Coronary artery (tissue), 2 donors: Measurements from ENCODE around the gene CD200R1.

Source experiments
- DNase-seq: peaks from one replicate; pipeline ENCODE4 v3.0.0-alpha.2; 2017; ENCODE audit warnings: low spot score
- H3K27ac ChIP-seq, 2 donors: fragments of 200-600 bp; sonication (generic); one replicate each; pipeline ENCODE4 v1.5.1; 2016 to 2019
- H3K4me3 ChIP-seq: fragments of 200-600 bp; sonication (generic); 2 replicates; pipeline ENCODE4 v1.5.1; 2016; ENCODE audit warnings: mild to moderate bottlenecking, moderate library complexity
- TF ChIP-seq, protein P1 (sequence below): fragments of 200-600 bp; sonication (generic); IDR thresholded peaks from one replicate; pipeline ENCODE4 v1.5.1; 2019; ENCODE audit warnings: antibody characterized with exemption

CD200R1 gene, protein sequence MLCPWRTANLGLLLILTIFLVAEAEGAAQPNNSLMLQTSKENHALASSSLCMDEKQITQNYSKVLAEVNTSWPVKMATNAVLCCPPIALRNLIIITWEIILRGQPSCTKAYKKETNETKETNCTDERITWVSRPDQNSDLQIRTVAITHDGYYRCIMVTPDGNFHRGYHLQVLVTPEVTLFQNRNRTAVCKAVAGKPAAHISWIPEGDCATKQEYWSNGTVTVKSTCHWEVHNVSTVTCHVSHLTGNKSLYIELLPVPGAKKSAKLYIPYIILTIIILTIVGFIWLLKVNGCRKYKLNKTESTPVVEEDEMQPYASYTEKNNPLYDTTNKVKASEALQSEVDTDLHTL

DNA sequence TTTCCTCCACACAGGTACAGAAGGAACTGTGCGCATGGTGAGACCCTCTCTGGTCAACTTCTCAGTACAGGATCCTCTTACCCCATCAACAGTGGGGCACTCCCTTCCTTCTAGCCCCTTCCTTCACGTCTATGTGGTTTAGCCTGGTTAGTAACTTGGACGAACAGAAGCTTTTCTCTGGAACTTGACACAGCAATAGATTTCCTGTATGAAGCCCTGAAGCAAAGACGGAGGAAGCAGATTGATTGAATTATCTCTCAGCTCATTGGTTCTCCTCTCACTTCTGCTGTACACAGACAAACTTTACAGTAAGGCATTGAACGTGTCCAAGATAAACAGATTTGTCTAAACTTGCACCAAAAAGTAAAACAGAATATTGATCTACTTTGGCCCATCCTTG, at the start of gene CD200R1:
Gene CD200R1 (minus strand): TSS at position 210 of the 400 bp plus-strand sequence. CDS start 246 bp downstream, outside the sequence.
- DNase-seq, result no peak
- TF ChIP-seq, protein P1, sequence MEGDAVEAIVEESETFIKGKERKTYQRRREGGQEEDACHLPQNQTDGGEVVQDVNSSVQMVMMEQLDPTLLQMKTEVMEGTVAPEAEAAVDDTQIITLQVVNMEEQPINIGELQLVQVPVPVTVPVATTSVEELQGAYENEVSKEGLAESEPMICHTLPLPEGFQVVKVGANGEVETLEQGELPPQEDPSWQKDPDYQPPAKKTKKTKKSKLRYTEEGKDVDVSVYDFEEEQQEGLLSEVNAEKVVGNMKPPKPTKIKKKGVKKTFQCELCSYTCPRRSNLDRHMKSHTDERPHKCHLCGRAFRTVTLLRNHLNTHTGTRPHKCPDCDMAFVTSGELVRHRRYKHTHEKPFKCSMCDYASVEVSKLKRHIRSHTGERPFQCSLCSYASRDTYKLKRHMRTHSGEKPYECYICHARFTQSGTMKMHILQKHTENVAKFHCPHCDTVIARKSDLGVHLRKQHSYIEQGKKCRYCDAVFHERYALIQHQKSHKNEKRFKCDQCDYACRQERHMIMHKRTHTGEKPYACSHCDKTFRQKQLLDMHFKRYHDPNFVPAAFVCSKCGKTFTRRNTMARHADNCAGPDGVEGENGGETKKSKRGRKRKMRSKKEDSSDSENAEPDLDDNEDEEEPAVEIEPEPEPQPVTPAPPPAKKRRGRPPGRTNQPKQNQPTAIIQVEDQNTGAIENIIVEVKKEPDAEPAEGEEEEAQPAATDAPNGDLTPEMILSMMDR, result no peak
- H3K4me3 ChIP-seq, result peak within 1 kb of the TSS; percentile 10
- H3K27ac ChIP-seq, result peak within 1 kb of the TSS in 1 of 2 donors; percentile 2

DNA sequence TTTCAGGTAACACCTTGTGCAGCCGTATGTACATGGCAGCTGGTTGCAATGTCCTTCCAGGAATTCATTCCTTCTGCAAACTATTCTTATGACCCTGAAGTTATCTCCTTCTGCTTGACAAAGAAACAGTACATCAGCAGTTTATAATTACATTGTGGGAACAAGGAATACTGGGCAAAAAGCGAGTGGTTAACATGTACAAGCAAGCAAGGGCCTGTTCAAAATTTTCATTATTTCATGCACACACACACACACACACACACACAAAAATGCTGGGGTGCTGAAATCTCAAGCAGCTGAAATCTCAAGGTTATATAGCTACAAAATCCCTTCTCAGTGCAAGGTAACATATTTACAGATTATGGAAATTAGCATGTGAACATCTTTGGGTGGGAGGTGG, 46.6 kb upstream of the CD200R1 start:
- no peak for DNase-seq
- TF ChIP-seq, protein P1, result no peak
- no peak overlapping the region for H3K4me3 ChIP-seq
- H3K27ac ChIP-seq, result no peak overlapping the region

DNA sequence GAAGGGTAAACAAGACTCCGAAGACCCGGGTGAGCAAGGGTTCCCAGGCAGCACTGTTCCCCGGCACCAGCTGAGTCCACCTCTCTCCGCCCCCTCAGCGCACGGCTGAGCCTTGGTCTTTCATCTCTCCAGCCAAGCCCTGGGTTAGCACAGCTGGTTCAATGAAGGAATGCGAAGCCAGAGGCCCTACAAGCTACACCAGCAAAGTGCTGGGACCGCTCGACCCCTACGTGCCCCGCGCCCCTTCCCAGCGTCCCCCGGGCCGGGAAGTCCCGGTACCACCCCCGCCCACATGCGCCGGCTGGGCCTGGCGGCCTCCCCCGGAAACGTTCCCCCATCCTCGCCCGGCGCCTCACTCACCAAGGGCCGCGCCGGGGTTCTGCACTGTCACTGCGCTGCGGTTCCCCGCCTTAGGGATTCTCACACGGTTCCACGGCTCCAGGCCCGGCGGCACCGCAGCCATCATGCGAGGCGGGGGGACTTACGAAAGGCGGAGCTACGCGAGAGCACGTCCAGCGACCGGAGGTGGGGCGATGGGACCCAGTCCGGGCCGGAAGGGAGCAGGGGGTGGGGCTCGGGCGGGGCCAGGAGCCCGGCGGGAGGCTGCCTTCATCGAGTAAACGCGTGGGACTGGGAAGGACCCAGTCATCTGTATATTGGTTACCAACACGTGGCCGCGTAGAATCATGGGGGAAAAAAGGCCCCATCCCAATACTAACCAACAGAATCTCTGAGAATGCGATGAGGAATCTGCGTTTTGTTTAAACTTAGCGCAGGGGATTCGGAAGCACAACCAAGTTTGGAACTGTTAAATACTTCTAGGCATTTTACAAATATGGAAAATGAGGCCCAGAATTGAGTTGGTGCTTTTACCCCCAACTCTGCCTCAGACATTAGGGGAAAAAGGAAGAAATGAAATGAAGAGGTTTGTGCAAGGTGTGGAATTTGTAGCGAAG, 44.6 kb upstream of the CD200R1 start:
- TF ChIP-seq, protein P1, result no peak

DNA sequence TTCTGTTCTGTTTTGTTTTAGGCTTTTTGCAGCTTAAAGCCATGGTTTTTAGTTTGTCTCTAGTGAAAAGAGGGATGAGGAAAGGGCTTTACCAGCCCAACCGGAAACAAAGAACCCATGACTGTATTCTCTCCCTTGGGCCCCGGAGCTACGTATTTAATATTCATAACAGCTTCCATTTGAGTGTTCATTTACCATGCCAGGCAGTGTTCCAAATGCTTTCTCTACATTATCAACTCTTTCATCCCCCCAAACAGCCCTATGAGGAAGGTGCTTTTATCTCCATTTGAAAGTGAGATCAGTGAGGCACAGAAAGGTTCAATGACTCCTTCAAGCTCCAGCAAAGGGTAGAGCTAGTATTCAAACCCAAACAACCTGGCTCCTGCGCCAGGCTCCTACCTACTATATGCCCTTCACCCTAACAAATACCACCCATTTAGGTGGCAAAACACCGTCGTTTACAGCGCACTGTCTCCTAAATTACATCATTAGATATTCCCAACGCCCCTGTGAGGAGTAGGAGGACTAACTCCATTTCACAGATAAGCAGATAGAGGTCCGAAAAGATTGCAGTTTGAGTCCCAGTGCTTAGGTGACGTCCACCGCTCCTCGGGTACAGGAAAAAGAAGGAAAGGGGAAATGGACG, 43.8 kb upstream of the CD200R1 start:
- H3K27ac ChIP-seq, result peak overlapping the region; percentile 85 to 98
- H3K4me3 ChIP-seq, result peak overlapping the region; percentile 92
- TF ChIP-seq, protein P1, result no peak
- no peak for DNase-seq

More for the DNA sequence above, 44.6 kb upstream of the CD200R1 start:
- DNase-seq, result peak; percentile 93
- Histone ChIP-seq H3K4me3 (peak overlapping the region; percentile 92), H3K27ac (peak overlapping the region; percentile 85 to 98)

DNA sequence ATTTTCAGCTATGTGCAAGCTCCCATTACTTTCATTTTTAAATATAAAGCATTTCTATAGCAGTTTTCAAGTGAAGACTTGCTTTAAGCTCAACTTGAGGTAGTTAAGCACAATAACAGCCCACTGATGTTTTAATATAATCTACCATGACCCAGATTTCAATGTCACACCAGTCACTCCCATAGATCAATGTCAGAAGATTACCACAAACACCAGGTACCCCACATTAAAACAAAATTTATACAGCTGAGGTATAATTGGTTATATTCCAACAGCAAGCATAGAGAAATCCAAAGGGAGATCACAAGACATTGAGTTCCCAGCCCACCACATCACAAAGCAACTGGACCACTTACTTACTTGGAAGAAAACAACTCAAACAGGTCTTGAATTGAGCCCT, 38.7 kb upstream of the CD200R1 start:
- Histone ChIP-seq H3K27ac (no peak overlapping the region), H3K4me3 (no peak overlapping the region)
- no peak for DNase-seq
- TF ChIP-seq, protein P1, result no peak

DNA sequence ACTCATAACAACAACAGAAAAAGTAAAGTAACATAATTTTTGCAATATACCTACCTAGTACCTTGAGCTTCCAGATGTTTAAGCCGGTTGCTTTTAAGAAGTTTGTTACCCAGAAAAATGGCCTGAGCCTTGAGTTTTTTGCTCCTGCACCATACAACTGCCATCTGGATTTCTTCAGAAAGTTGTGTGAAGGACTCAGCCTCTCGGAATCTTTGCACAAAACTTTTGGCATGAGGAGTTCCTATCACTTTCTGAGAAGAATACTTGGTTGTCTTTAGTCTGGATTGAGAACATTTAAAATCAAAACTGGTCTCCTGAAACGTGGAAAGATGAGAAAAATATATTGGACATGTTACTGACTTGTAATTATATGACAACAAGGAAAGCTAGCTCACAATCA, 33.2 kb upstream of the CD200R1 start:
- no peak overlapping the region for H3K27ac ChIP-seq
- no peak for DNase-seq
- H3K4me3 ChIP-seq, result no peak overlapping the region
- TF ChIP-seq, protein P1, result no peak
